Activated CD8-positive, alpha-beta memory T cell treated with anti-CD3 and anti-CD28 coated beads for 4 hours (primary cell): Measurements from ENCODE around the gene ZNF860.
"Not testable (repeated sequence)": the region's sequence is repeated elsewhere in the genome, so short reads cannot be mapped to it uniquely, and the experiment has no call there.

ENCODE experiments used
- DNase-seq, 2 donors: peaks; one replicate each; pipeline ENCODE4 v3.0.0-alpha.2; 2020; ENCODE audit warnings: low read depth in 2 of 2

Gene ZNF860

GRCh38 chr3:31996195-31996594 is 14.6 kb downstream of the ZNF860 start:
- no peak for DNase-seq

- DNase-seq = no peak
These were observed 15.9 kb downstream of the ZNF860 start for GRCh38 chr3:31997500-31997899.

GRCh38 chr3:31999907-32000439 is 18.4 kb downstream of the ZNF860 start:
- no peak for DNase-seq

GRCh38 chr3:32000877-32001276 is 19.3 kb downstream of the ZNF860 start:
- DNase-seq = no peak

- no peak for DNase-seq
These were observed 21.2 kb downstream of the ZNF860 start for GRCh38 chr3:32002561-32003368.

- no peak for DNase-seq
These were observed 21.8 kb downstream of the ZNF860 start for GRCh38 chr3:32003380-32003779.

- no peak for DNase-seq
These were observed 22.7 kb downstream of the ZNF860 start for GRCh38 chr3:32004113-32004765.

- no peak for DNase-seq
These were observed 27.6 kb downstream of the ZNF860 start for GRCh38 chr3:32009101-32009500.

GRCh38 chr3:32009957-32010356 is 28.4 kb downstream of the ZNF860 start:
- no peak for DNase-seq

GRCh38 chr3:32010699-32011098 is 29.1 kb downstream of the ZNF860 start:
- not testable (repeated sequence) for DNase-seq

GRCh38 chr3:32015638-32016037 is 34.1 kb downstream of the ZNF860 start:
- not testable (repeated sequence) for DNase-seq

- no peak for DNase-seq
These were observed 35.7 kb downstream of the ZNF860 start for GRCh38 chr3:32017286-32017685.

- no peak for DNase-seq
These were observed 37.4 kb downstream of the ZNF860 start for GRCh38 chr3:32018757-32019564.

- DNase-seq = no peak
These were observed 39.6 kb downstream of the ZNF860 start for GRCh38 chr3:32021155-32021554.

- DNase-seq = no peak
These were observed 40.2 kb downstream of the ZNF860 start for GRCh38 chr3:32021748-32022147.

- no peak for DNase-seq
These were observed 41.4 kb downstream of the ZNF860 start for GRCh38 chr3:32022947-32023346.

- no peak for DNase-seq
These were observed 45.0 kb downstream of the ZNF860 start for GRCh38 chr3:32026593-32026992.

GRCh38 chr3:32037932-32038267 is 56.4 kb downstream of the ZNF860 start:
- DNase-seq = no peak

GRCh38 chr3:32041316-32041715 is 59.8 kb downstream of the ZNF860 start:
- no peak for DNase-seq
